CD4-positive, alpha-beta T cell (primary cell): Measurements from ENCODE around the gene CAD. TPM values are rescaled to one million over a fixed set of nuclear protein-coding genes. Genes with fewer than 3 reads are reported as not detected.

Source experiments
- ATAC-seq: fragments of 200-7000 bp; cut with Tn5 transposase; one replicate; pipeline ENCODE4 v1.10.0; 2022; ENCODE audit warnings: mild to moderate bottlenecking; ENCODE audit not compliant: poor library complexity
- CTCF ChIA-PET: fragments of 350-600 bp; sonication (Branson Sonifier 250); formaldehyde crosslinking; loops from one replicate; lab custom pipeline; 2021; ENCODE audit warnings: antibody characterized with exemption, inconsistent platforms; lab: Charles Lee
- POLR2A ChIA-PET: fragments of 350-600 bp; sonication (Branson Sonifier 250); formaldehyde crosslinking; loops from one replicate; lab custom pipeline; 2021; ENCODE audit warnings: antibody characterized with exemption, inconsistent platforms; lab: Charles Lee
- DNase-seq, 14 experiments: peaks; one replicate each; pipeline ENCODE4 v3.0.0-alpha.2; 2013 to 2020; ENCODE audit warnings: mixed read lengths in 2 of 14
- H3K27ac ChIP-seq, 2 donors: one replicate each; pipeline versions ENCODE4 v1.5.1 to v1.7.0; 2013; ENCODE audit warnings: low read length in 2 of 2, low read depth in 1 of 2, mild to moderate bottlenecking in 1 of 2
- H3K27me3 ChIP-seq, 2 experiments: 1 replicate in 1 of 2; 2 replicates in 1 of 2; pipeline versions ENCODE4 v1.6.1 to v1.7.0; 2013; ENCODE audit warnings: low read length in 2 of 2, control low read depth in 1 of 2, mild to moderate bottlenecking in 1 of 2, moderate library complexity in 1 of 2; ENCODE audit not compliant: insufficient read depth in 2 of 2, control insufficient read depth in 1 of 2
- H3K36me3 ChIP-seq: one replicate; pipeline ENCODE4 v1.6.1; 2013; ENCODE audit warnings: low read length, control low read depth; ENCODE audit not compliant: insufficient read depth
- H3K4me1 ChIP-seq: one replicate; pipeline ENCODE4 v1.6.1; 2013; ENCODE audit warnings: low read length, control low read depth; ENCODE audit not compliant: insufficient read depth
- H3K4me3 ChIP-seq: one replicate; pipeline ENCODE4 v1.5.1; 2013; ENCODE audit warnings: mild to moderate bottlenecking, low read length, moderate library complexity
- H3K9me3 ChIP-seq, 2 experiments: 1 replicate in 1 of 2; 2 replicates in 1 of 2; pipeline versions ENCODE4 v1.6.1 to v1.7.0; 2013; ENCODE audit warnings: low read length in 2 of 2, mild to moderate bottlenecking in 2 of 2, control low read depth in 1 of 2, moderate library complexity in 1 of 2; ENCODE audit not compliant: control insufficient read depth in 1 of 2, insufficient read depth in 1 of 2
- H3K27ac Mint-ChIP-seq: one replicate; pipeline ENCODE4 v1.8.0; 2020; ENCODE audit warnings: mixed read lengths
- H3K27me3 Mint-ChIP-seq: one replicate; pipeline ENCODE4 v1.8.0; 2021; ENCODE audit warnings: mixed read lengths
- H3K36me3 Mint-ChIP-seq: one replicate; pipeline ENCODE4 v1.8.0; 2021; ENCODE audit warnings: low read depth, mixed read lengths
- H3K4me1 Mint-ChIP-seq: one replicate; pipeline ENCODE4 v1.8.0; 2021; ENCODE audit warnings: low read depth, mixed read lengths
- H3K4me3 Mint-ChIP-seq: one replicate; pipeline ENCODE4 v1.8.0; 2020; ENCODE audit warnings: mild to moderate bottlenecking, mixed read lengths
- H3K9me3 Mint-ChIP-seq: one replicate; pipeline ENCODE4 v1.8.0; 2020; ENCODE audit warnings: mixed read lengths
- intact Hi-C, 2 experiments: fragments of 100-400 bp; cut with DNase I in 1 of 2; cut with micrococcal nuclease in 1 of 2; formaldehyde crosslinking; loops; one replicate each; pipeline versions ENCODE4 v1.15.1 to v1.9.0; 2023 to 2025; cut with DNase I, micrococcal nuclease
- total RNA-seq, 174 experiments: library from RNA in 2 of 174; stranded (reverse) in 2 of 174; gene quantifications; one replicate each; pipeline ENCODE4 v1.2.3 and lab custom pipeline; 2021 to 2026
- TF ChIP-seq, protein P1 (sequence below): fragments of 200-600 bp; IDR thresholded peaks from one replicate; pipeline ENCODE4 v1.8.0; 2022; ENCODE audit warnings: antibody characterized with exemption, mild to moderate bottlenecking

Gene CAD
- total RNA-seq, 2 experiments from 2014 or later, result 20.0 to 20.3 TPM

DNA sequence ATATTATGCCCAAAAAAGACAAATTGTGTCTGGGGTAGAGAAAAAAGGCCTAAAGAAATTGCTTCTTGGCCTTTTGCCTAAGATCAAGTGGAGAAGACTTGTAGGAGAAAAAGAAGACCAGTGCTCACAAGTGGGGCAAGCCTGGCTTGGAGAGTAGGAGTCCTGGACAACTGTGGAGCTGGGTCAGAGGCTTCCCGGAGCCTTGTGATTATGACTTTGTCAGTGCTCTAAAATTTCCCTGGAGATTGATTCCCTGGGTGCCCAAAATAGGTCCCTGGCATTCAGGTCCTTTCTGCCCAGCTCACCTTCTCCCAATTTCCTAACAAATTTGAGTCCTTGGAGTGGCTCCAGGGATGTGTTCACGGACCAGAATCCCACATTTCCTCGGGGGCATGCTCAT is 64.3 kb downstream of the CAD start:
- intact Hi-C loops, result loop anchor here in 1 of 2 experiments (2.0 to 10.0 kb wide), 2 partner anchors 111 to 437 kb away; partner anchors contain the start of gene DPYSL5
- ATAC-seq, result no peak
- H3K36me3 ChIP-seq, result no peaks in the 10 kb centered on the region
- no peak overlapping the region for H3K4me3 ChIP-seq
- Mint-ChIP-seq H3K4me3 (no peak overlapping the region), H3K27ac (no peak overlapping the region), H3K27me3 (peaks cover 39% of the 10 kb centered on the region), H3K9me3 (no peaks in the 10 kb centered on the region), H3K36me3 (no peaks in the 10 kb centered on the region), H3K4me1 (no peaks in the 10 kb centered on the region)
- no peak overlapping the region for H3K27ac ChIP-seq
- CTCF ChIA-PET, result interaction anchor here (1.6 to 2.8 kb wide), 3 partner anchors 111 to 402 kb away, joined by 3 to 23 read pairs (median 14); no protein-coding TSS in a partner anchor
- H3K9me3 ChIP-seq, result no peaks in the 10 kb centered on the region
- POLR2A ChIA-PET, result no interaction called here
- H3K4me1 ChIP-seq, result no peaks in the 10 kb centered on the region
- TF ChIP-seq, protein P1, sequence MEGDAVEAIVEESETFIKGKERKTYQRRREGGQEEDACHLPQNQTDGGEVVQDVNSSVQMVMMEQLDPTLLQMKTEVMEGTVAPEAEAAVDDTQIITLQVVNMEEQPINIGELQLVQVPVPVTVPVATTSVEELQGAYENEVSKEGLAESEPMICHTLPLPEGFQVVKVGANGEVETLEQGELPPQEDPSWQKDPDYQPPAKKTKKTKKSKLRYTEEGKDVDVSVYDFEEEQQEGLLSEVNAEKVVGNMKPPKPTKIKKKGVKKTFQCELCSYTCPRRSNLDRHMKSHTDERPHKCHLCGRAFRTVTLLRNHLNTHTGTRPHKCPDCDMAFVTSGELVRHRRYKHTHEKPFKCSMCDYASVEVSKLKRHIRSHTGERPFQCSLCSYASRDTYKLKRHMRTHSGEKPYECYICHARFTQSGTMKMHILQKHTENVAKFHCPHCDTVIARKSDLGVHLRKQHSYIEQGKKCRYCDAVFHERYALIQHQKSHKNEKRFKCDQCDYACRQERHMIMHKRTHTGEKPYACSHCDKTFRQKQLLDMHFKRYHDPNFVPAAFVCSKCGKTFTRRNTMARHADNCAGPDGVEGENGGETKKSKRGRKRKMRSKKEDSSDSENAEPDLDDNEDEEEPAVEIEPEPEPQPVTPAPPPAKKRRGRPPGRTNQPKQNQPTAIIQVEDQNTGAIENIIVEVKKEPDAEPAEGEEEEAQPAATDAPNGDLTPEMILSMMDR, result no peak
- DNase-seq, result no peak
- H3K27me3 ChIP-seq, result peaks cover 3 to 6% of the 10 kb centered on the region in 2 experiments

DNA sequence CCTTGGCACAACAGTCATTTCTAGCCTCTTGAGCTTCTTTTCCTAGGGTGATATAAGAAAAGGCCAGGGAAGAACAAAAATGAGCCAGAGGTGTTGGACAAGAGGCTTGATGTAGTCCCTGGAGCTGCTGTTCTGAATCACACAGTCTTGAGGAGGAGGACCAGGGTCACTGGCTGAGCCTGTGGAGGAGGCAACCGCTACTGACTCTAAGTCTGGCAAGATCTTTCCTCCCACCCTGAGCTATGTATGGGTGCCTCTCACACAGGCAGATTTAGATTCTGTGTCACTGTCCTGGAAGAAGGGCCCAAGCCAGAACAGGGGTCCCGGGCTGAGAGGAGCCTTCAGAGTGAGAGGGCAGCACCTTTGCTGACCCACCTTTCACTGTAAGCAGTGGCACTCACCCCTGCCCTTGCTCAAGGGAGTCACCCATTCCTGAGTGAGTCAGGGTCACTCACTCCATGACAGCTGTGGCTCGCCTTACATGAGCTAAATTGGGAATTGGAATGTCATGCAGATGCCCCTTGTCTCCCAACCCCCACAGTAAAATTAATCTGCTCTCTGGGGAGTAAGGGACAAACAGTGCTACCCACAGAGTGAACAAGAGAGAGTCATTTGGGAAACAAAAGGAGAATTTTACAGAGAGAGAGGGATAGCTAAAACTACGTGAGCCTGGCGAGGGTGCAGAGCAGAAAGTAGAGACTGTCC is 64.8 kb downstream of the CAD start, which contains the start of gene TRIM54:
Gene TRIM54, plus strand, starts transcription at position 575 of the 705 bp plus-strand sequence. CDS start 303 bp downstream, outside the sequence.
- no peaks in the 10 kb centered on the region for H3K36me3 ChIP-seq
- TF ChIP-seq, protein P1, result no peak
- Mint-ChIP-seq H3K36me3 (no peaks in the 10 kb centered on the region), H3K27ac (no peak within 1 kb of the TSS), H3K9me3 (no peaks in the 10 kb centered on the region), H3K27me3 (peaks cover 37% of the 10 kb centered on the region), H3K4me1 (no peaks in the 10 kb centered on the region), H3K4me3 (no peak within 1 kb of the TSS)
- H3K27me3 ChIP-seq, result peaks cover 0 to 6% of the 10 kb centered on the region in 2 experiments
- POLR2A ChIA-PET, result no interaction called here
- no peak within 1 kb of the TSS for H3K27ac ChIP-seq
- H3K4me3 ChIP-seq, result no peak within 1 kb of the TSS
- intact Hi-C loops, result loop anchor here in 1 of 2 experiments (2.0 to 10.0 kb wide), 2 partner anchors 111 to 437 kb away; partner anchors contain the start of gene DPYSL5
- ATAC-seq, result no peak
- no peak for DNase-seq
- no peaks in the 10 kb centered on the region for H3K9me3 ChIP-seq
- CTCF ChIA-PET, result interaction anchor here (1.7 kb wide), 1 partner anchor 320 kb away, joined by 5 read pairs; no protein-coding TSS in a partner anchor
- no peaks in the 10 kb centered on the region for H3K4me1 ChIP-seq

DNA sequence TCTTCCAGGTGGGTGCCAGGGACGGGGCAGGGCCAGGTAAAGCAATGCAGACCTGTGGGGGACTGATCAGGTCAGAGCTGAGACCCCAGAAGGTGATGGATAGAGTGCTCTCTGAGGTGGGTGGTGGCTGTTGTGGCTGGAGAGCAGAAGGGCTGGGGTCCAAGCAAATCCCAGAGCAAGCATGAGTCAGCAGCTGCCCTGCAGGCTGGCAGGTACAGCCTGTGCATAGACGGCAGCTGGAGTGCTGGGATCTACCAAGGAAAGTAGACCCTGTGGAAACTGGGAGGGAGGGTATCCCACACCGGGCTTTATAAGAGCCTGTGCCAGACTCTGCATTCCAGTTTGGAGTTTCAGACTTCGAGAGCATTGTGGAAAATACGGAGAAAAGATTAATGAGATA is 65.7 kb downstream of the CAD start:
- Histone ChIP-seq H3K4me1 (no peaks in the 10 kb centered on the region), H3K27me3 (peaks cover 0 to 6% of the 10 kb centered on the region in 2 experiments), H3K4me3 (no peak overlapping the region), H3K9me3 (no peaks in the 10 kb centered on the region), H3K27ac (no peak overlapping the region), H3K36me3 (no peaks in the 10 kb centered on the region)
- Mint-ChIP-seq H3K4me1 (no peaks in the 10 kb centered on the region), H3K27me3 (peaks cover 32% of the 10 kb centered on the region), H3K4me3 (no peak overlapping the region), H3K36me3 (no peaks in the 10 kb centered on the region), H3K27ac (no peak overlapping the region), H3K9me3 (no peaks in the 10 kb centered on the region)
- intact Hi-C loops, result loop anchor here in 1 of 2 experiments (10.0 kb wide), 1 partner anchor 438 kb away; the partner anchor contains the start of gene DPYSL5
- TF ChIP-seq, protein P1, result no peak
- ATAC-seq (no peak), DNase-seq (no peak)
- POLR2A ChIA-PET, result no interaction called here
- CTCF ChIA-PET, result interaction anchor here (1.7 kb wide), 1 partner anchor 321 kb away, joined by 5 read pairs; no protein-coding TSS in a partner anchor
